HG02884 (cell line): ENCODE data around the gene NRM.
A peak's percentile ranks its signal among the peaks of the same experiment; 100 is the strongest.
"Not testable (repeated sequence)": the region's sequence is repeated elsewhere in the genome, so short reads cannot be mapped to it uniquely, and the experiment has no call there.

ENCODE experiments used
- ATAC-seq: cut with Tn5 transposase; IDR thresholded peaks from one replicate; pipeline ENCODE4 v1.9.1; 2021; ENCODE audit warnings: mild to moderate bottlenecking, moderate library complexity; ENCODE audit not compliant: unreplicated experiment

Gene NRM

GRCh38 chr6:30721198-30722024 is 30.6 kb upstream of the NRM start:
- ATAC-seq = no peak

- ATAC-seq = no peak
These were observed 30.0 kb upstream of the NRM start for GRCh38 chr6:30720738-30721197.

GRCh38 chr6:30719791-30720737 is 29.3 kb upstream of the NRM start, which contains the start of gene TUBB:
TSS of gene TUBB (plus strand) at chr6:30720352. CDS start at chr6:30720507, 155 bp downstream.
- no peak for ATAC-seq

GRCh38 chr6:30719356-30719755 is 28.6 kb upstream of the NRM start:
- ATAC-seq = no peak

- not testable (repeated sequence) for ATAC-seq
These were observed 27.3 kb upstream of the NRM start for GRCh38 chr6:30717845-30718720.

GRCh38 chr6:30717129-30717844 is 26.5 kb upstream of the NRM start, which contains the start of gene MDC1:
TSS of gene MDC1 (minus strand) at chr6:30717281. CDS start at chr6:30715175, 2,106 bp downstream.
- ATAC-seq = peak; percentile 70

- no peak for ATAC-seq
These were observed 26.0 kb upstream of the NRM start for GRCh38 chr6:30716879-30717128.

- no peak for ATAC-seq
These were observed 23.5 kb upstream of the NRM start for GRCh38 chr6:30714263-30714662.

GRCh38 chr6:30712441-30712945 is 21.7 kb upstream of the NRM start:
- ATAC-seq = no peak

GRCh38 chr6:30711758-30712380 is 21.1 kb upstream of the NRM start:
- no peak for ATAC-seq

- ATAC-seq = no peak
These were observed 18.5 kb upstream of the NRM start for GRCh38 chr6:30709101-30709868.

GRCh38 chr6:30707281-30707850 is 16.6 kb upstream of the NRM start:
- no peak for ATAC-seq

- no peak for ATAC-seq
These were observed 14.8 kb upstream of the NRM start for GRCh38 chr6:30705620-30706019.

- ATAC-seq = no peak
These were observed 13.0 kb upstream of the NRM start for GRCh38 chr6:30703821-30704220.

GRCh38 chr6:30703011-30703410 is 12.2 kb upstream of the NRM start:
- ATAC-seq = no peak

- ATAC-seq = no peak
These were observed 9.6 kb upstream of the NRM start for GRCh38 chr6:30700340-30700739.

GRCh38 chr6:30696432-30696831 is 5.6 kb upstream of the NRM start:
- no peak for ATAC-seq

- no peak for ATAC-seq
These were observed 544 bp upstream of the NRM start for GRCh38 chr6:30691208-30691847.
